HEK293T (cell line): Measurements from ENCODE around the gene NELFA.

Experiments used
- CTCF ChIA-PET: fragments of 350-600 bp; formaldehyde crosslinking; extraction: SDS; loops from one replicate; lab custom pipeline; 2021; ENCODE audit warnings: antibody characterized with exemption, inconsistent platforms; lab: Yijun Ruan, JAX
- POLR2A ChIA-PET: fragments of 350-600 bp; formaldehyde crosslinking; extraction: SDS; loops from one replicate; lab custom pipeline; 2020; ENCODE audit warnings: antibody characterized with exemption, inconsistent platforms; lab: Yijun Ruan, JAX
- DNase-seq: peaks from one replicate; pipeline ENCODE4 v3.0.0; 2012; ENCODE audit warnings: mixed read lengths; ENCODE audit errors: extremely low spot score
- ARNT ChIP-seq: fragments of 450-650 bp; IDR thresholded peaks from 2 replicates; pipeline ENCODE4 v1.6.1; 2017; ENCODE audit warnings: mild to moderate bottlenecking
- BHLHE40 ChIP-seq: fragments of 450-650 bp; IDR thresholded peaks from 2 replicates; pipeline ENCODE4 v1.6.1; 2016; ENCODE audit warnings: mild to moderate bottlenecking, moderate library complexity, borderline replicate concordance
- CTBP1 ChIP-seq: fragments of 450-650 bp; IDR thresholded peaks from 2 replicates; pipeline ENCODE4 v1.6.1; 2016; ENCODE audit warnings: borderline replicate concordance
- ELF4 ChIP-seq: fragments of 450-650 bp; IDR thresholded peaks from 2 replicates; pipeline ENCODE4 v1.6.1; 2017; ENCODE audit warnings: antibody characterized with exemption
- FOXA1 ChIP-seq: fragments of 450-650 bp; IDR thresholded peaks from 2 replicates; pipeline ENCODE4 v1.6.1; 2016; ENCODE audit warnings: mild to moderate bottlenecking
- FOXK2 ChIP-seq: fragments of 450-650 bp; IDR thresholded peaks from 2 replicates; pipeline ENCODE4 v1.6.1; 2016; ENCODE audit warnings: mild to moderate bottlenecking
- FOXM1 ChIP-seq: fragments of 450-650 bp; IDR thresholded peaks from 2 replicates; pipeline ENCODE4 v1.6.1; 2017; ENCODE audit warnings: mild to moderate bottlenecking, borderline replicate concordance
- HDGF ChIP-seq: fragments of 450-650 bp; IDR thresholded peaks from 2 replicates; pipeline ENCODE4 v1.6.1; 2017; ENCODE audit warnings: antibody characterized with exemption, borderline replicate concordance
- L3MBTL2 ChIP-seq: fragments of 450-650 bp; conservative IDR thresholded peaks from 2 replicates; pipeline ENCODE4 v1.6.1; 2016; ENCODE audit warnings: mild to moderate bottlenecking
- LEF1 ChIP-seq: fragments of 450-650 bp; IDR thresholded peaks from 2 replicates; pipeline ENCODE4 v1.6.1; 2017; ENCODE audit warnings: mild to moderate bottlenecking, borderline replicate concordance
- NFRKB ChIP-seq: fragments of 450-650 bp; IDR thresholded peaks from 2 replicates; pipeline ENCODE4 v1.6.1; 2016; ENCODE audit warnings: mild to moderate bottlenecking, moderate library complexity
- SP1 ChIP-seq: fragments of 450-650 bp; IDR thresholded peaks from 2 replicates; pipeline ENCODE4 v1.6.1; 2017
- SUZ12 ChIP-seq: fragments of 450-650 bp; IDR thresholded peaks from 2 replicates; pipeline ENCODE4 v1.6.1; 2016; ENCODE audit warnings: mild to moderate bottlenecking
- TARDBP ChIP-seq: fragments of 450-650 bp; IDR thresholded peaks from 2 replicates; pipeline ENCODE4 v1.6.1; 2016
- ZNF384 ChIP-seq: fragments of 450-650 bp; IDR thresholded peaks from 2 replicates; pipeline ENCODE4 v1.6.1; 2016
- TF ChIP-seq, protein P1 (sequence below): fragments of 450-650 bp; IDR thresholded peaks from 2 replicates; pipeline ENCODE4 v1.6.1; 2016

Gene NELFA

GRCh38 chr4:1991596-1992434 lies 17.0 kb downstream of the NELFA start:
- ChIA-PET POLR2A (interaction anchor here (1.5 kb wide), 1 partner anchor 18 kb away, joined by 3 read pairs; no protein-coding TSS in a partner anchor), CTCF (no interaction called here)
- no peak for DNase-seq
- TF ChIP-seq SP1: no peak
- TF ChIP-seq NFRKB: no peak
- no peak for TF ChIP-seq SUZ12
- no peak for TF ChIP-seq ARNT
- TF ChIP-seq TARDBP: no peak
- TF ChIP-seq FOXM1: no peak
- TF ChIP-seq HDGF: no peak
- no peak for TF ChIP-seq CTBP1
- no peak for TF ChIP-seq L3MBTL2
- TF ChIP-seq LEF1: no peak
- no peak for TF ChIP-seq BHLHE40
- no peak for TF ChIP-seq ZNF384
- TF ChIP-seq ELF4: no peak
- TF ChIP-seq FOXA1: no peak
- TF ChIP-seq FOXK2: no peak
- TF ChIP-seq, protein P1, sequence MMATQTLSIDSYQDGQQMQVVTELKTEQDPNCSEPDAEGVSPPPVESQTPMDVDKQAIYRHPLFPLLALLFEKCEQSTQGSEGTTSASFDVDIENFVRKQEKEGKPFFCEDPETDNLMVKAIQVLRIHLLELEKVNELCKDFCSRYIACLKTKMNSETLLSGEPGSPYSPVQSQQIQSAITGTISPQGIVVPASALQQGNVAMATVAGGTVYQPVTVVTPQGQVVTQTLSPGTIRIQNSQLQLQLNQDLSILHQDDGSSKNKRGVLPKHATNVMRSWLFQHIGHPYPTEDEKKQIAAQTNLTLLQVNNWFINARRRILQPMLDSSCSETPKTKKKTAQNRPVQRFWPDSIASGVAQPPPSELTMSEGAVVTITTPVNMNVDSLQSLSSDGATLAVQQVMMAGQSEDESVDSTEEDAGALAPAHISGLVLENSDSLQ: no peak

DNA sequence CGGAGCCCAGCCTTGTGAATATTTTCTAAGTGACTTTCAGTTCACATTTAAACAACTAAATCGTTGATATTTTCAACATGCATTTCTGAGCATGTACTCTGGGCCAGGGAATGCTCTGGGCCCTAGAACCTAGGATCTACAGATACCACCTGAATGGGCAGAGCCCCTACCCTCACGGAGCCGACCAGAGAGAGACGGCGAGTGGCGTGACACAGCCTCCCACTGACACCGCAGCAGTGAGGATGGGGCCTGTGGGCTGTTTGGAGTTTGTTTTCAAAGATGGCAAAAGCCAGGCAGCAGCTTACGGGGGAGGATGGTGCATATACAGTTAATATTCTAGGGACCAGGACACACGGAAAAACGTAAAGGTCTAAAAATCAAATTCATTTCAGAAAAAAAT lies 17.7 kb downstream of the NELFA start:
- TF ChIP-seq FOXK2 (no peak), HDGF (no peak), BHLHE40 (no peak), CTBP1 (no peak), TARDBP (no peak)
- no peak for DNase-seq
- POLR2A ChIA-PET: interaction anchor here (1.5 kb wide), 1 partner anchor 18 kb away, joined by 3 read pairs; no protein-coding TSS in a partner anchor
- CTCF ChIA-PET: no interaction called here

- ChIA-PET POLR2A (interaction anchor here (1.5 kb wide), 1 partner anchor 19 kb away, joined by 3 read pairs; no protein-coding TSS in a partner anchor), CTCF (no interaction called here)
Observed at GRCh38 chr4:1990676-1991075, 18.1 kb downstream of the NELFA start.

DNA sequence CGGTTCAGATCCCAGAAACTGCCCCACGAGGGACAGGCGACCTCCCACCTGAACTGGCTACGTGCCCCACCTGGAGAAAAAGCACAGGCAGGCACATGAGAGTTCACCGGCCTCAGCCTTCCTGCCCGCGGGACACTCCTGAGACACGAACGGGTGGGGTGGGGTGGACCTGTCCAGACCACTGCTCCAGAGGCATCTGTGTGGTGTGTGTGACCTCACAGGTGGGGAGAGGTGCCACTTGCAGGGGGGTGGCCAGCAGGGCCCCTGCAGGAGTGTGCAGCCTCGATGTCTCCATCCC lies 18.5 kb downstream of the NELFA start:
- ChIA-PET POLR2A (interaction anchor here (1.5 kb wide), 1 partner anchor 19 kb away, joined by 3 read pairs; no protein-coding TSS in a partner anchor), CTCF (no interaction called here)
- TF ChIP-seq NFRKB: no peak
- TF ChIP-seq HDGF: no peak
- TF ChIP-seq, protein P1: no peak
- no peak for TF ChIP-seq L3MBTL2
- no peak for TF ChIP-seq BHLHE40
- no peak for TF ChIP-seq ZNF384
- TF ChIP-seq ELF4: no peak
- TF ChIP-seq SUZ12: no peak
- TF ChIP-seq SP1: no peak
- TF ChIP-seq ARNT: no peak
- no peak for TF ChIP-seq FOXA1
- TF ChIP-seq FOXM1: no peak
- no peak for TF ChIP-seq CTBP1
- TF ChIP-seq LEF1: no peak
- TF ChIP-seq TARDBP: no peak
- no peak for TF ChIP-seq FOXK2
- DNase-seq: no peak

More at GRCh38 chr4:1990676-1991075, 18.1 kb downstream of the NELFA start:
- no peak for TF ChIP-seq ARNT
- no peak for TF ChIP-seq TARDBP
- no peak for TF ChIP-seq FOXA1
- TF ChIP-seq FOXK2: no peak
- TF ChIP-seq BHLHE40: no peak
- TF ChIP-seq HDGF: no peak
- TF ChIP-seq ZNF384: no peak
- no peak for TF ChIP-seq LEF1
- no peak for TF ChIP-seq FOXM1
- no peak for TF ChIP-seq NFRKB
- no peak for TF ChIP-seq SUZ12
- TF ChIP-seq, protein P1: no peak
- no peak for TF ChIP-seq SP1
- TF ChIP-seq L3MBTL2: no peak
- no peak for TF ChIP-seq ELF4
- TF ChIP-seq CTBP1: no peak
- no peak for DNase-seq

DNA sequence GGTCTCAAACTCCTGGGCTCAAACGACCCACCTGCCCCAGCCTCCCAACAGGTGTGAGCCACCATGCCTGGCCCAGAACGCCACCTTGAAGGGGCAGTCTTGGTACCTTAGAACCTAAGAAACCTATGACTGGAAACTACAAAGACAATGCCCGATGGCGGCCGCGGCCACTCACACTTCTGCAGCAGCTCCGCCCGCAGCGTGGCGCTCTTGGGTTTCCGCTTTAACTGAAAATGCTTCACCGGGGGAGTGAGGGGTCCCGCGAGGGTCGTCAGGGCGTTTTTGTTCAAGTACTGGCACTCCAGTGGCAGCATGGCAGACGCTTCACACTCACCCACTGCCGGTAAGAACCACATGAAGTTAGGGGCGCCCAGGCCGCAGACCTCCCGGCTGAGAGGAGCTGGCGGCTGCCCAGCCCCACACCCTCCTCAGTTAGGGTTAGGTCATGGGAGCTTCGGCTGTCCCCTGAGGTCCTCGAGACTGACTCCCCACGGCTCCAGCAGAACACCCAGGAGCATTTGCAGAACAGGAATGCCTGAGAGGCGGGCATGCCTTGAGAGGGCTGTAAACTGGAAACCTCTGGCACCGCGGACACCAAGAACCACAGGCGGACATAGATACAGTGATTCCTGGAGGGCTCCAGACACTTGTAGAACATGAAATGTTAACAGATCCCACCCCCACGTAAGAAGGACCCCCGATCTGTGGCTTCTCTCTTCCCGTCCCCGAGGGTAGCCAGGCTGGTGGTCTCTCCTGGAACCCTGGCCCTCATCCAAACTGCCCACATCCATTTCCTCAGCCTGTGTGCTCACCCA lies 19.0 kb downstream of the NELFA start:
- ChIA-PET CTCF (no interaction called here), POLR2A (interaction anchor here (1.1 to 1.5 kb wide), 2 partner anchors 20 to 143 kb away, joined by 3 read pairs; no protein-coding TSS in a partner anchor)

More for the DNA sequence above, 19.0 kb downstream of the NELFA start:
- TF ChIP-seq SUZ12 (no peak), LEF1 (no peak), FOXA1 (no peak), FOXM1 (no peak), HDGF (no peak), TARDBP (no peak), ZNF384 (no peak), ARNT (no peak), ELF4 (no peak), CTBP1 (no peak), FOXK2 (no peak)
- TF ChIP-seq, protein P1: no peak
- DNase-seq: no peak
